HG02759 (cell line): ENCODE results near the gene FERD3L.
"Not testable (repeated sequence)": the region's sequence is repeated elsewhere in the genome, so short reads cannot be mapped to it uniquely, and the experiment has no call there.

ENCODE experiments used
- ATAC-seq: cut with Tn5 transposase; IDR thresholded peaks from one replicate; pipeline ENCODE4 v1.9.1; 2021; ENCODE audit warnings: mild to moderate bottlenecking, moderate library complexity; ENCODE audit not compliant: unreplicated experiment

Gene FERD3L

GRCh38 chr7:19144661-19145433, at the start of gene FERD3L:
Gene FERD3L (minus strand): TSS chr7:19145421. CDS start chr7:19145362, 59 bp downstream.
- no peak for ATAC-seq

- ATAC-seq = not testable (repeated sequence)
Measured at GRCh38 chr7:19194417-19194816, 49.2 kb upstream of the FERD3L start.

GRCh38 chr7:19181634-19182033, 36.4 kb upstream of the FERD3L start:
- no peak for ATAC-seq

- no peak for ATAC-seq
Measured at GRCh38 chr7:19178595-19178994, 33.4 kb upstream of the FERD3L start.

- no peak for ATAC-seq
Measured at GRCh38 chr7:19177269-19177668, 32.0 kb upstream of the FERD3L start.

GRCh38 chr7:19175241-19175640, 30.0 kb upstream of the FERD3L start:
- no peak for ATAC-seq

- ATAC-seq = no peak
Measured at GRCh38 chr7:19161671-19162070, 16.4 kb upstream of the FERD3L start.

- no peak for ATAC-seq
Measured at GRCh38 chr7:19146699-19147098, 1.5 kb upstream of the FERD3L start.

- no peak for ATAC-seq
Measured at GRCh38 chr7:19145434-19146115, 354 bp upstream of the FERD3L start.

- ATAC-seq = no peak
Measured at GRCh38 chr7:19143881-19144574, 1.2 kb downstream of the FERD3L start.

- ATAC-seq = no peak
Measured at GRCh38 chr7:19139706-19140327, 5.4 kb downstream of the FERD3L start.

GRCh38 chr7:19133886-19134285, 11.3 kb downstream of the FERD3L start:
- ATAC-seq = no peak

GRCh38 chr7:19133390-19133789, 11.8 kb downstream of the FERD3L start:
- ATAC-seq = no peak

GRCh38 chr7:19128856-19129255, 16.4 kb downstream of the FERD3L start:
- ATAC-seq = no peak

- no peak for ATAC-seq
Measured at GRCh38 chr7:19121977-19122588, 23.1 kb downstream of the FERD3L start.

GRCh38 chr7:19119870-19120486, 25.2 kb downstream of the FERD3L start:
- ATAC-seq = no peak

GRCh38 chr7:19119372-19119771, 25.8 kb downstream of the FERD3L start:
- ATAC-seq = no peak

GRCh38 chr7:19118636-19119371, 26.4 kb downstream of the FERD3L start:
- no peak for ATAC-seq

- peak; percentile 23 for ATAC-seq
Measured at GRCh38 chr7:19117870-19118608, 27.2 kb downstream of the FERD3L start.
